AG04449 (cell line): Measurements from ENCODE around the gene TUBAL3.

Experiments
- CTCF ChIA-PET: fragments of 350-600 bp; formaldehyde crosslinking; extraction: SDS; loops from one replicate; lab custom pipeline; 2021; ENCODE audit warnings: antibody characterized with exemption; lab: Yijun Ruan, JAX
- POLR2A ChIA-PET: fragments of 400-600, 350-600 bp; formaldehyde crosslinking; extraction: SDS; loops from one replicate; lab custom pipeline; 2020; ENCODE audit warnings: antibody characterized with exemption, inconsistent platforms; lab: Yijun Ruan, JAX
- DNase-seq: peaks from one replicate; pipeline ENCODE4 v3.0.0-alpha.2; 2010; ENCODE audit warnings: low read depth, low spot score
- H3K4me3 ChIP-seq: 2 replicates; pipeline ENCODE4 v1.5.1; 2011; ENCODE audit warnings: low read depth, mild to moderate bottlenecking, control low read depth, low read length
- TF ChIP-seq, protein P1 (sequence below): IDR thresholded peaks from one replicate; pipeline ENCODE4 v1.5.1; 2011; ENCODE audit warnings: mild to moderate bottlenecking, moderate library complexity, low read length, control low read depth, inconsistent platforms; ENCODE audit not compliant: insufficient read depth; ENCODE audit errors: missing control alignments

Gene TUBAL3

DNA sequence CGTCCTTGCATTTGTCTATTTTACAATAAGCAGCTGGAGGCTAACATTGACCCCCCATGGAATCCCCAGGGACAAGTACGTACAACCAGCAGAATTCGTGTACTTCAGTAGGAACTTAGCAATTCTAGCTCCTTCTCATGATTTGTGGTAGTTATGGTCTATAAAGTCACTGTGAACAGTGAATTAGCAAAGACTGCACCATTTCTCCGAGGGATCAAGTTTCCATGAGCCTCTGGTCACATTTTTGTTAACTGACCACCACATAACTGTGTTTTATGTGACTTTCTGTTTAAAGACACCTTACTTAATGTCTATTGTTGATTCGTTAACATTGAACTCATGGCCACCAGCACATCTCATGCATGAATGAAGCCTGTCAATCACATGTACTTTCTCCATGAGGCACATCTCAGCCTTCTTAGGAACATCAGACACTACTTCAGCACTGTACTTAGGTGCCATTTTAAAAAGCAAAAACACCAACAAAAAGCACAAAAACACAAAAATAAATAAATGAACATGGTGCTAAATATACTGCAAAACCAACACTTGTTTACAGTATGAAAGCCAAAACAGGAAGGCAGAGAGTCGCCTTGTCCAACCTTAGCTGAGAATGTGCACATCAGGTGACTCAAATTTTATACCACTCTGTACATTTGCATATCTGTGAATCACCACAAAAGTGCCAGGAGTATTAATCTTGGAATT lies 48.9 kb downstream of the TUBAL3 start:
- CTCF ChIA-PET: interaction anchor here (1.6 kb wide), 1 partner anchor 506 kb away, joined by 5 read pairs; no protein-coding TSS in a partner anchor
- POLR2A ChIA-PET: no interaction called here
- TF ChIP-seq, protein P1, sequence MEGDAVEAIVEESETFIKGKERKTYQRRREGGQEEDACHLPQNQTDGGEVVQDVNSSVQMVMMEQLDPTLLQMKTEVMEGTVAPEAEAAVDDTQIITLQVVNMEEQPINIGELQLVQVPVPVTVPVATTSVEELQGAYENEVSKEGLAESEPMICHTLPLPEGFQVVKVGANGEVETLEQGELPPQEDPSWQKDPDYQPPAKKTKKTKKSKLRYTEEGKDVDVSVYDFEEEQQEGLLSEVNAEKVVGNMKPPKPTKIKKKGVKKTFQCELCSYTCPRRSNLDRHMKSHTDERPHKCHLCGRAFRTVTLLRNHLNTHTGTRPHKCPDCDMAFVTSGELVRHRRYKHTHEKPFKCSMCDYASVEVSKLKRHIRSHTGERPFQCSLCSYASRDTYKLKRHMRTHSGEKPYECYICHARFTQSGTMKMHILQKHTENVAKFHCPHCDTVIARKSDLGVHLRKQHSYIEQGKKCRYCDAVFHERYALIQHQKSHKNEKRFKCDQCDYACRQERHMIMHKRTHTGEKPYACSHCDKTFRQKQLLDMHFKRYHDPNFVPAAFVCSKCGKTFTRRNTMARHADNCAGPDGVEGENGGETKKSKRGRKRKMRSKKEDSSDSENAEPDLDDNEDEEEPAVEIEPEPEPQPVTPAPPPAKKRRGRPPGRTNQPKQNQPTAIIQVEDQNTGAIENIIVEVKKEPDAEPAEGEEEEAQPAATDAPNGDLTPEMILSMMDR: no peak
- no peak overlapping the region for H3K4me3 ChIP-seq
- DNase-seq: no peak

DNA sequence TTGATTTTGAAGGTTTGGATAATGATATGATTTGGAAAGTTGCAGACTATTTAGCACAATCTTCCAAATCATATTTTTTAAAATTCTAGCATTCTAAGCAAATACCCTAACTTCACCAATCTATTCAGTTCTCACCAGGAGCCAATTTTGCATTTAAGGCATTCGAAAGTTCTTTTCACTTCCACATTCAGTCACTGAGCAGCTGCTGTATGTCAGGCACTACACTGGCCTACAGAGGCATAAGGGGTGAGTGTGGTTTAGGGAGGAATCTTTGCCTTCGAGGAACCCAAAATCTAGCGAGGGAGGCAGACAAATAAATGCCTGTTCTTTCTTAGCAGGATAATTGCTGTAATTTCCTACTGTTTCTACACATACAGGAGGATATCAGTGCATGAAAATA lies 50.6 kb downstream of the TUBAL3 start:
- TF ChIP-seq, protein P1: no peak
- ChIA-PET POLR2A (no interaction called here), CTCF (no interaction called here)
- H3K4me3 ChIP-seq: no peak overlapping the region
- DNase-seq: no peak

DNA sequence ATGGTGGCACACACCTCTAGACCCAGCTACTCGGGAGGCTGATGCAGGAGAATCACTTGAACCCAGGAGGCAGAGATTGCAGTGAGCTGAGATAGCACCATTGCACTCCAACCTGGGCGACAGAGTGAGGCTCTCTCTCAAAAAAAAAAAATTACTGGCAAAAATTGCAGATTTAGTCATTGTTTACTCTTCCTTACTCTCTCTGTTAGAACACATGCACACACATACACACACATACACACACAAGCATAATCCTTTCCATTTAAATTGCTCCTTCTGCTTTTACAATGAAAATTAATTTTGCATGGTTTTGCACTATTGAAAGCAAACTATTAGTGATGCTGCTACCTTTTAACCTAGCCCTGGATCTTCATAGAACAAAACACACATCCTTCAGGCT lies 55.3 kb downstream of the TUBAL3 start:
- CTCF ChIA-PET: no interaction called here
- DNase-seq: no peak
- no peak overlapping the region for H3K4me3 ChIP-seq
- POLR2A ChIA-PET: no interaction called here
- TF ChIP-seq, protein P1: no peak

DNA sequence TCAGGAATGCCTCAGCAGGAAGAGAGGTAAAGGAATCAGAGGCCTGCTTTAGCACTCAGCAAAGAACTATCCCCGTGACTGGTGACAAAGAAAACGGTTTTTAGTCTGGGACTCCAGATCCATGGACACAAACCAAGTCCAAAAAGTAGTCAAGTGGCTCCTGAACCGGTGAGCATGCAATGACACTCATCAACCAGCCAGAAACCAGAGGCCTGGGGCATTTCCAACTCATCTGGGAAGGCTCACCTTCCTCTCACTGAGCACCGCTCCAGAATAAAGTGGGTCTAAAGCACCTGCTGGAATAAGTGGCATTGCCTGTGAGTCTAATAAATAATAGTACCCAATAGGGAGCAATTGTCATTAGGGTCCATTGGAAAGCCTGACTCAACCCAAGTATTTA lies 57.7 kb downstream of the TUBAL3 start:
- no peak for DNase-seq
- ChIA-PET POLR2A (no interaction called here), CTCF (no interaction called here)
- TF ChIP-seq, protein P1: no peak
- no peak overlapping the region for H3K4me3 ChIP-seq

DNA sequence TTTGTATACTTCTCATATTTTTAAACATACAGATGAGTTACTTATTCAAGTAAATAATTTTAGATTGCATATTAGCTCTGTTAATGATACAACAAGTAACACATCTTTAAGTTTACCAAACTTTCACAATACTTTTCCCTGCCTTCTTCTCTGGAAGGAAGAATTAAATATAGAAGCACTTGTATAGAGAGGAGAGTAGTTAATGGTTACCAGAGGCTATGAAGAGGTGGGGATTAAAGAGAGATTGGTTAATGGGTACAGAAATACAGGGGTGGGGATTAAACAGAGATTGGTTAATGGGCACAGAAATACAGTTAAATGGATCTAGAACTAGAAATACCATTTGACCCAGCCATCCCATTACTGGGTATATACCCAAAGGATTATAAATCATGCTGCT lies 59.9 kb downstream of the TUBAL3 start:
- no peak for DNase-seq
- TF ChIP-seq, protein P1: no peak
- ChIA-PET CTCF (no interaction called here), POLR2A (no interaction called here)
- H3K4me3 ChIP-seq: no peak overlapping the region

DNA sequence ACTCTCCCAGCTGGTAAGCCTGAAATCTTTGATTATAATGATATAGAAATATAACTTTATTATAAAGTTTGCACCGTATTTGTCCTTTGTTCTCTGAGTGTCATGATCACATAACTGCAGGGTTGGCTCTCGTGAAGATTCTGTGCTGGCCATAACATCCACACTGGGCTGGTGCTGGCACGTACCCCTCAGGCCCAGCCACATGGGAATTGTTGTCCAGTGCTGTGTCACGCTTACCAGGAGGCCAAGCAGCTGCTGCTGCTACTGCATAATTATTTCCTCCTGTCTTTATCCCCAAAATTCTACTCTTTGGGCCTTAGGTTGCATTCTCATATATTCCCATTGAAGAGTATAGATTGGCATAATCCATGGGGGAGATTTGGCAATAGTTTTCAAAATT lies 60.6 kb downstream of the TUBAL3 start:
- H3K4me3 ChIP-seq: no peak overlapping the region
- TF ChIP-seq, protein P1: no peak
- no peak for DNase-seq
- CTCF ChIA-PET: no interaction called here
- POLR2A ChIA-PET: no interaction called here
